Measurements from ENCODE around the gene NPY5R. TPM values are rescaled to one million over a fixed set of nuclear protein-coding genes. Genes with fewer than 3 reads are reported as not detected.

Gene NPY5R
- not detected for total RNA-seq

GRCh38 chr4:163343604-163344146, at the start of gene NPY5R:
TSS of gene NPY5R (plus strand) at chr4:163343892. CDS start at chr4:163350274, 6,382 bp downstream.
- no peak for DNase-seq
- Mint-ChIP-seq H3K27me3 (peaks cover 26% of the 10 kb centered on the region), H3K4me3 (no peak within 1 kb of the TSS), H3K9me3 (no peaks in the 10 kb centered on the region), H3K36me3 (no peaks in the 10 kb centered on the region), H3K4me1 (ENCODE audit: low read depth) (no peaks in the 10 kb centered on the region), H3K27ac (no peak within 1 kb of the TSS)
- intact Hi-C loops (cut with micrococcal nuclease): no loop called here
- ChIA-PET POLR2A (no interaction called here), CTCF (no interaction called here)

DNA sequence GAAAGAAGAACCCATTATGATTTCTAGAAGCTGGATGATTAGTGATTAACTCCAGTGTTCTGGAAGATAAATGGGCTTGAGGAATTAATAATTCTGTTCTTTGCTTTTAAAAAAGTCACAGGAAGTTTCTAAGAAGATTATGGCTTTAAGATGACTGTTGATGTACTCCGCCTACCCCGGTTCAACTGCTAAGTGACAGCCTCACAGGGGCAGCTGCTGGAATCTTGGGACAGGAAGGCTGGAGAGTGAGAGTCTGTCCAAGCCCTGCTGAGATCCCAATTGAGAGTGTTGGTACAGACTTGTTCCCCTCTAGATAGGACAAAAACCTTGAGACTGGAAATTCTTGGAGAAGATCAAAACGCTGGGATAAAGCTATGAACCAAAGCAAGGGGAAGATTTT, 48.6 kb upstream of the NPY5R start:
- no peak for DNase-seq
- ChIA-PET POLR2A (no interaction called here), CTCF (no interaction called here)
- intact Hi-C loops (cut with micrococcal nuclease): no loop called here
- Mint-ChIP-seq H3K4me1 (ENCODE audit: low read depth) (no peaks in the 10 kb centered on the region), H3K9me3 (no peaks in the 10 kb centered on the region), H3K27me3 (peaks cover 2% of the 10 kb centered on the region), H3K4me3 (no peak overlapping the region), H3K36me3 (no peaks in the 10 kb centered on the region), H3K27ac (no peak overlapping the region)

DNA sequence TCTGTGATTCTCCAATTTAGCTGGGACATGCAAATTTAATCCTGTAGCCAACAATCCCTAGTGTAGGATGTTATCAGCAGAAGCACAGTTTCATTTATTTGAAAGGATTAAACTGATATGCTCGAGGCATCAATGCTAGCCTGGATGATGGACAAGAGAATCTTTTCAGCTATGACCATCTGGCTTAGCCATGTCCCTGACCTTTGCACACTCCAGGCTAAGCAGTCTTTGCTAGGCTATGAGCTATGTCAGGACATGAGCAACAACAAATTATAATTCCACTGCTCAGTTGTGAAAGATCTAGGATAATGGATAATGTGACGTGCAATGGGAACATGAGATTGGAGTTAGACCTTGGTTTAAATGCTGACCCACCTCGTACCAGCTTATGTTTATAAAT, 43.2 kb upstream of the NPY5R start:
- intact Hi-C loops (cut with micrococcal nuclease): no loop called here
- no peak overlapping the region for H3K27ac Mint-ChIP-seq
- no peak for DNase-seq
- H3K4me3 Mint-ChIP-seq: no peak overlapping the region
- H3K9me3 Mint-ChIP-seq: no peaks in the 10 kb centered on the region
- ChIA-PET POLR2A (no interaction called here), CTCF (no interaction called here)
- H3K36me3 Mint-ChIP-seq: no peaks in the 10 kb centered on the region
- no peaks in the 10 kb centered on the region for H3K27me3 Mint-ChIP-seq
- H3K4me1 Mint-ChIP-seq (ENCODE audit: low read depth): no peaks in the 10 kb centered on the region

GRCh38 chr4:163303069-163303468, 40.6 kb upstream of the NPY5R start:
- Mint-ChIP-seq H3K27ac (no peak overlapping the region), H3K27me3 (peaks cover 2% of the 10 kb centered on the region), H3K9me3 (no peaks in the 10 kb centered on the region), H3K4me1 (ENCODE audit: low read depth) (no peaks in the 10 kb centered on the region), H3K36me3 (no peaks in the 10 kb centered on the region), H3K4me3 (no peak overlapping the region)
- CTCF ChIA-PET: no interaction called here
- POLR2A ChIA-PET: no interaction called here
- DNase-seq: no peak
- intact Hi-C loops (cut with micrococcal nuclease): no loop called here

DNA sequence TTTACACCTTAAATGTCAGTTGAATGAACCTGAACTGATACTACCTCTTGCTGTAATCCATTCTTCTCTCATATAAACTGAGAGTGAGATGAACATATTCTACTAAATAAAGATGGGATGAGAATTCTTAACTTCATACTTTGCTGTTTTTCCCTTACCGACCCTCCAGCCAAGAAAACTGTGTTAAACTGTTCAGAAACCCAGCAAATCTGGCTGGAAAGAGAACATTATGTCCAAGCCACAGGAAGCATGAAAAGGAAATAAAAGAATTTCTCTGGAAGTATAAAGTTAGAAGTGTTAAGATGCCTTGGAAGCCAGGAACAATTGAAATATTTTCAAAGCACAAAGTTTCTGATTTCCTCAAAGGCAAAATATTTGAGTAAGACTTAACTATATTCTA, 34.2 kb upstream of the NPY5R start:
- H3K4me3 Mint-ChIP-seq: no peak overlapping the region
- no peaks in the 10 kb centered on the region for H3K36me3 Mint-ChIP-seq
- H3K27me3 Mint-ChIP-seq: peaks cover 2% of the 10 kb centered on the region
- no peaks in the 10 kb centered on the region for H3K9me3 Mint-ChIP-seq
- POLR2A ChIA-PET: no interaction called here
- intact Hi-C loops (cut with micrococcal nuclease): no loop called here
- H3K27ac Mint-ChIP-seq: no peak overlapping the region
- no peak for DNase-seq
- CTCF ChIA-PET: interaction anchor here (1.6 kb wide), 1 partner anchor 24 kb away, joined by 4 read pairs; no protein-coding TSS in a partner anchor
- H3K4me1 Mint-ChIP-seq (ENCODE audit: low read depth): no peaks in the 10 kb centered on the region

DNA sequence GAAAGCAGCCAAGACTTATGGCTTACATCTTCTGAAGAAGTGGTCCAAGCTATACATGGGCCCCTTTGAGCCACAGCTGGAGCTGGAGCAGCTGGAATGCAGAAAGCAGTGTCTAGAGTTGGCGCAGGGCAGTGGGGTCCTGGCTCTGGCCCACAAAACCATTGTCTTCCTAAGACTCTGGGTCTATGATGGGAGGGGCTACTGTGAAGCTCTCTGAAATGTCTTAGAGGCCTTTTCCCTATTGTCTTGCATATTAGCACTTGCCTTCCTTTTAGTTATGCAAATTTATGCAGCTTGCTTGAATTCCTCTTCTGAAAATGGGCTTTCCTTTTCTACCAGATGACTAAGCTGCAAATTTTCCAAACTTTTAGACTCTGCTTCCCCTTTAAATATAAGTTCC, 26.6 kb upstream of the NPY5R start:
- ChIA-PET POLR2A (no interaction called here), CTCF (no interaction called here)
- DNase-seq: no peak
- Mint-ChIP-seq H3K4me3 (no peak overlapping the region), H3K4me1 (ENCODE audit: low read depth) (no peaks in the 10 kb centered on the region), H3K9me3 (peaks cover 24% of the 10 kb centered on the region), H3K36me3 (no peaks in the 10 kb centered on the region), H3K27me3 (peaks cover 7% of the 10 kb centered on the region), H3K27ac (no peak overlapping the region)
- intact Hi-C loops (cut with micrococcal nuclease): no loop called here

- H3K9me3 Mint-ChIP-seq: no peaks in the 10 kb centered on the region
- ChIA-PET POLR2A (no interaction called here), CTCF (interaction anchor here (1.0 to 4.0 kb wide), 2 partner anchors 219 to 834 kb away, joined by 3 to 18 read pairs; no protein-coding TSS in a partner anchor)
Measured at GRCh38 chr4:163330916-163331628, 12.6 kb upstream of the NPY5R start.

DNA sequence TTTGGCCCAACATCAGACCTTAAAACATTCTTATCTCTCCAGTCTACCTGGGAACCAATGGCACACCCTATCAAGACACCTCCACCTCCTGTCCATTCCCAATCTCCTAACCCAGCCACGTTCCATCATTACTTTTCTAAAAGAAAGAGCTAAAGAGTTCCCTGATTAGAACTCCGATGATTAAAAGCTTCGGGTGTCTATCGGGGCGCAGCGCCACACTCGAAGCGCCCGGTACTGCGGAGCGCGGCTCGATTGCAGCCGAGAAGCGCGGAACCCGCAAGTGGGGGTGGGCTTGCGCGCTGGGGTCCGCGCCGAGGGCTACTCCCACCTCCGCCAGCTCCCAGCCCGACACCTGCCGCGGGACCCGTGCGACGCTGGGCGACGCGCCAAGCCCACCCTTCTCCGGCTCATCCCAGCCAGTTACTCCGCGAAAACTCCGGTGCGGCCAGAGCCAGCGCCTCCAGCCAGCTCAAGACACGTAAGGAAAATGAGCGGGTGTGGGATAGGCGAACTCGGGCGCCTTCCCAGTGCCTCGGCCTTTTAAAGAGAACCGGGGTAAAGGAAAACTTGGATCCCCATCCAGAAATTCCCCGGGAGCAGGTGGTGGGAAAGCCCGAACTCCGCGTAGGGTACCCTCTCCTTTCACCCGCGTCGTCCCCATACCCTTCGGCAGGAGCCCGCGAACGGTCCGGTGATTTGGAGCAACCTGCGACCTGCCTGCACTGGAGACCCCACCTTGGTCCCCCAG, 11.9 kb upstream of the NPY5R start:
- Mint-ChIP-seq H3K9me3 (no peaks in the 10 kb centered on the region), H3K4me1 (ENCODE audit: low read depth) (peaks cover 14% of the 10 kb centered on the region), H3K27me3 (peaks cover 41% of the 10 kb centered on the region), H3K27ac (no peak overlapping the region), H3K36me3 (no peaks in the 10 kb centered on the region), H3K4me3 (no peak overlapping the region)
- ChIA-PET POLR2A (no interaction called here), CTCF (interaction anchor here (1.0 to 4.0 kb wide), 4 partner anchors 28 to 835 kb away, joined by 3 to 18 read pairs (median 3); no protein-coding TSS in a partner anchor)
- intact Hi-C loops (cut with micrococcal nuclease): loop anchor here (5.0 to 10.0 kb wide), 4 partner anchors 165 to 285 kb away; partner anchors contain the start of gene NAF1
- no peak for DNase-seq

More at GRCh38 chr4:163330916-163331628, 12.6 kb upstream of the NPY5R start:
- DNase-seq: no peak
- intact Hi-C loops (cut with micrococcal nuclease): loop anchor here (5.0 to 10.0 kb wide), 4 partner anchors 164 to 284 kb away; partner anchors contain the start of gene NAF1
- Mint-ChIP-seq H3K27ac (no peak overlapping the region), H3K36me3 (no peaks in the 10 kb centered on the region), H3K27me3 (peaks cover 41% of the 10 kb centered on the region), H3K4me3 (no peak overlapping the region), H3K4me1 (ENCODE audit: low read depth) (peaks cover 14% of the 10 kb centered on the region)

DNA sequence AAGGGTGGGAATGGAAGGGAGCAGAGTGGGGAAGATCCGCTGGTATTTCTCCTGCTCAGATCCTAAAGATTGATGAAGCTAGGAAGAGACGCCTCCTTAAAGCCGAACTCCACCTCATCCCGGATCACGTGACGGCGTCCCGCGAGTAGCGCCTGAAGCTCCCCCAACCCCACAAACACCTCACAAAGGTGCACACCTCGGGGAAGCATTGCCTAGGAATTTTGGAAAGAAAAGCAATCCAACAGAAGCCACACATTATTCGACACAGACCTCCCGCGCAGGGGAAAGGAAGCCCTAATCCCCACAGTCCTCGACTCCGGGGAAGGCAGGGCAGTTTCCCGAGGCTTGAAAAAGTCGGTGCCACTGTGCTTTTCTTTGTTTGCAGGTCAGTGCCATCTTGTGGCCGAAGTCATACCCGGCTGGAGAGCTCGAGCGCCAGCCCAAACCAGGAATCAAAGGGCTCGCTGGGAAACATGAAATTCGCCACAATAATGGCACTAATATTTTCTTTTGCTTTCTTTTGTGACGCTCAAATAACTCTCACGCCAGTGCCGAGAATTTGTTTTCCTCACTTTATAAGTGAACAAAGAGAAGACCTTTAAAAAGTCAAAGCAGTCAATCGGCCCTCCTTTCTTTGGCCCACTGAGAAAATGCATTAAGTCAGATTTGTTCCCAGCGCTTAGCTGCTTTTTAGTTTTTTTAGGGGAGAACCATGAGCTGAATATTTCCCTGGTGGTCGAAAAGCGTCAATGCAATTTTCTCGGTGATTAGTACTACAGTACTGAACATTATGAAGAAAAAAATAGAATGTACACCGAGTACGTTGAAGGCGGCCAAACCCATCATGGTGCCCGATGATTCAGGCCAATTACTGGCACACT, 10.9 kb upstream of the NPY5R start, which contains the start of gene NPY1R:
Gene NPY1R, minus strand, starts transcription at position 71 of the 881 bp plus-strand sequence. CDS start 6,042 bp downstream, outside the sequence.
- no peaks in the 10 kb centered on the region for H3K9me3 Mint-ChIP-seq
- no peak within 1 kb of the TSS for H3K27ac Mint-ChIP-seq
- DNase-seq: peak; percentile 60
- H3K27me3 Mint-ChIP-seq: peaks cover 41% of the 10 kb centered on the region
- ChIA-PET CTCF (interaction anchor here (1.0 to 4.0 kb wide), 4 partner anchors 24 to 836 kb away, joined by 3 to 18 read pairs (median 4); no protein-coding TSS in a partner anchor), POLR2A (interaction anchor here (0.6 kb wide), 1 partner anchor 393 kb away, joined by 3 read pairs; no protein-coding TSS in a partner anchor)
- H3K4me1 Mint-ChIP-seq (ENCODE audit: low read depth): peaks cover 14% of the 10 kb centered on the region
- intact Hi-C loops (cut with micrococcal nuclease): loop anchor here (5.0 to 10.0 kb wide), 4 partner anchors 165 to 285 kb away; partner anchors contain the start of gene NAF1
- H3K36me3 Mint-ChIP-seq: no peaks in the 10 kb centered on the region
- H3K4me3 Mint-ChIP-seq: peak within 1 kb of the TSS; percentile 46

GRCh38 chr4:163335384-163335783, 8.3 kb upstream of the NPY5R start:
- ChIA-PET POLR2A (no interaction called here), CTCF (interaction anchor here (0.9 kb wide), 1 partner anchor 838 kb away, joined by 4 read pairs; no protein-coding TSS in a partner anchor)
- H3K4me1 Mint-ChIP-seq (ENCODE audit: low read depth): peaks cover 14% of the 10 kb centered on the region
- intact Hi-C loops (cut with micrococcal nuclease): loop anchor here (10.0 kb wide), 2 partner anchors 209 to 221 kb away; no protein-coding TSS in a partner anchor
- H3K4me3 Mint-ChIP-seq: no peak overlapping the region
- H3K36me3 Mint-ChIP-seq: no peaks in the 10 kb centered on the region
- H3K27me3 Mint-ChIP-seq: peaks cover 32% of the 10 kb centered on the region
- H3K27ac Mint-ChIP-seq: no peak overlapping the region
- DNase-seq: no peak
- H3K9me3 Mint-ChIP-seq: no peaks in the 10 kb centered on the region

Data from activated CD4-positive, alpha-beta memory T cell treated with anti-CD3 and anti-CD28 coated beads for 36 hours (primary cell).